ENCODE data around the gene COL18A1.

DNA sequence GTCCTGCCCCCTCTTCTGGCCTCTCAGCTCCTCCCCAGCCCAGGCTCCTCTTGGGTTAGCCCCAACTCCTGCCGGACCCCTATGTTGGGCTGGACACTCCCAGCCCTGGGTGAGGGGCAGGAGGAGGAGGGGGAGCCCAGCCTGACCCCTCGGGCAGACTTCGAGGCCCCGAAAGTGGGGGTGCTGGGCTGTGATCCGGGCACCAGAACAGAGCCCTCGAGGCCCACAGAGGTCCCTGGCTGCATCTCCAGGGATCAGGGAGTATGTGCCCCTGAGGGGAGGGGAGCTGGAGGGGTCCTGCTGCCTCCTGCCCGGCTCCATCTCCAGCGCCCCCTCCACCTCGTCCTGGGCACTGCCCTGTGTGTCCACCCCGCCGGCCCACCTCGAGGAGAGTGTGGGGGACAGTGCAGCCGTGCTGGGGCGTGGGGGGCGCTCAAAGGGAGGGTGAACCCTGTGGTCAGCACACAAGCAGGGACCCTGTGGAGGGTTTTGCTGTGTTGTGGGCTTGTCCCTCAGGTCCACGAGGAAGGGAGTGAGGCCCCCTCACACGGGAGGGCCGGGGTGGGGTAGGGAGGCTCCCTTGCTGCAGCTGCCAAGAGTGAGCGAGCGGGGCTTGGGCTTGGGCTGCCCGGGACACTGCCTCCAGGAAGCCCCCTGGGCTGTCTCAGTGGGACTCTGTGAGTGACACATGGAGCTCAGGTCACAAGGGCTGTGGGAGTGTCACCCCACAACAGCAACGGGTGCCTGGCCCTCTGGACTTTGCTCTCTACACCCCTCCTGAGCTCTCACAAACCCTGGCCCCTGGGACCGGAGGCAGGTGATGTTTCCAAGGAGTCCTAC is 54.4 kb downstream of the COL18A1 start:
- TF ChIP-seq, protein P1, sequence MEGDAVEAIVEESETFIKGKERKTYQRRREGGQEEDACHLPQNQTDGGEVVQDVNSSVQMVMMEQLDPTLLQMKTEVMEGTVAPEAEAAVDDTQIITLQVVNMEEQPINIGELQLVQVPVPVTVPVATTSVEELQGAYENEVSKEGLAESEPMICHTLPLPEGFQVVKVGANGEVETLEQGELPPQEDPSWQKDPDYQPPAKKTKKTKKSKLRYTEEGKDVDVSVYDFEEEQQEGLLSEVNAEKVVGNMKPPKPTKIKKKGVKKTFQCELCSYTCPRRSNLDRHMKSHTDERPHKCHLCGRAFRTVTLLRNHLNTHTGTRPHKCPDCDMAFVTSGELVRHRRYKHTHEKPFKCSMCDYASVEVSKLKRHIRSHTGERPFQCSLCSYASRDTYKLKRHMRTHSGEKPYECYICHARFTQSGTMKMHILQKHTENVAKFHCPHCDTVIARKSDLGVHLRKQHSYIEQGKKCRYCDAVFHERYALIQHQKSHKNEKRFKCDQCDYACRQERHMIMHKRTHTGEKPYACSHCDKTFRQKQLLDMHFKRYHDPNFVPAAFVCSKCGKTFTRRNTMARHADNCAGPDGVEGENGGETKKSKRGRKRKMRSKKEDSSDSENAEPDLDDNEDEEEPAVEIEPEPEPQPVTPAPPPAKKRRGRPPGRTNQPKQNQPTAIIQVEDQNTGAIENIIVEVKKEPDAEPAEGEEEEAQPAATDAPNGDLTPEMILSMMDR (IDR thresholded peaks at IDR 0.05; ENCODE audit: borderline replicate concordance, extremely low read depth, low read length, poor library complexity, severe bottlenecking): no peak
- no peak for TF ChIP-seq EZH2 (IDR thresholded peaks at IDR 0.05; ENCODE audit: borderline replicate concordance, low read depth, low read length, severe bottlenecking)
